K562 (cell line): ENCODE measurements around the gene TMEM181. TPM values are rescaled to one million over a fixed set of nuclear protein-coding genes. Genes with fewer than 3 reads are reported as not detected.

Experiments used
- FOXA3 ChIP-seq, 2 experiments: fragments of 450-650 bp in 1 of 2; sonication (generic) in 1 of 2; formaldehyde crosslinking; IDR thresholded peaks in 1 of 2; conservative IDR thresholded peaks in 1 of 2; 2 replicates each; pipeline versions ENCODE4 v1.4.0 to v1.8.0; 2020 to 2022; ENCODE audit warnings: mild to moderate bottlenecking in 2 of 2, missing genetic modification reagents in 1 of 2
- HNRNPH1 ChIP-seq: fragments of 200-400 bp; formaldehyde crosslinking; optimal IDR thresholded peaks from 2 replicates; pipeline ENCODE3; 2017; ENCODE audit warnings: low read depth, mild to moderate bottlenecking, low read length, moderate library complexity
- HNRNPL ChIP-seq: fragments of 200-400 bp; formaldehyde crosslinking; IDR thresholded peaks from 2 replicates; pipeline ENCODE4 v1.6.1; 2017; ENCODE audit warnings: low read depth, mild to moderate bottlenecking, low read length
- ZC3H4 ChIP-seq: sonication (generic); formaldehyde crosslinking; IDR thresholded peaks from 2 replicates; pipeline ENCODE4 v1.9.0; 2021; ENCODE audit warnings: missing genetic modification reagents, borderline replicate concordance
- ZFP36 ChIP-seq: fragments of 150-350 bp; IDR thresholded peaks from 2 replicates; pipeline ENCODE4 v1.6.1; 2018; ENCODE audit warnings: low read length, low read depth; ENCODE audit not compliant: partially characterized antibody
- ZFX ChIP-seq: sonication (generic); formaldehyde crosslinking; IDR thresholded peaks from 2 replicates; pipeline ENCODE4 v1.8.0; 2022; ENCODE audit warnings: mild to moderate bottlenecking, missing genetic modification reagents, moderate library complexity
- polyA plus RNA-seq, 8 experiments: library from polyadenylated mRNA; depleted of rRNA in 4 of 8; stranded (reverse) in 5 of 8; unstranded in 3 of 8; fragments of >200 nt; fragmentation: Nextera tagmentation in 2 of 8; fragmentation: Illumina TruSeq in 1 of 8; extraction: Ambion mirVana in 2 of 8; extraction: Trizol in 1 of 8; gene quantifications; 2 replicates each; pipeline versions ENCODE4 v1.2.1 to v1.2.3, GENCODE V29; 2011 to 2014; ENCODE audit warnings: inconsistent platforms in 1 of 8, missing spikeins in 1 of 8
- total RNA-seq, 7 experiments: library from RNA; depleted of rRNA in 6 of 7; stranded (reverse); fragments of >200 nt in 6 of 7; fragmentation: Illumina TruSeq in 2 of 7; extraction: Trizol in 2 of 7; gene quantifications; 2 replicates each; pipeline versions ENCODE4 v1.2.1 to v1.2.3, GENCODE V29; 2011 to 2021; ENCODE audit warnings: low replicate concordance in 1 of 7
- TF ChIP-seq, protein P1 (sequence below), 2 experiments: fragments of 450-650 bp; formaldehyde crosslinking in 1 of 2; IDR thresholded peaks; 2 replicates each; pipeline versions ENCODE4 v1.4.0 to v1.6.1; 2014 to 2020; ENCODE audit warnings: mild to moderate bottlenecking in 2 of 2, borderline replicate concordance in 1 of 2, low read depth in 1 of 2
- TF ChIP-seq, protein P2 (sequence below): sonication (generic); formaldehyde crosslinking; IDR thresholded peaks from 2 replicates; pipeline ENCODE4 v1.4.0; 2020; ENCODE audit warnings: mild to moderate bottlenecking, missing genetic modification reagents
- TF ChIP-seq, protein P3 (sequence below): fragments of 450-650 bp; IDR thresholded peaks from 2 replicates; pipeline ENCODE4 v1.6.1; 2016; ENCODE audit warnings: antibody characterized with exemption

TMEM181 gene
- total and polyA plus RNA-seq, 9 of the 15 experiments (the other 6 are each of a cell fraction or from before 2014, with no cell fraction given), result 5.6 to 27.2 (median 19.9) TPM

DNA sequence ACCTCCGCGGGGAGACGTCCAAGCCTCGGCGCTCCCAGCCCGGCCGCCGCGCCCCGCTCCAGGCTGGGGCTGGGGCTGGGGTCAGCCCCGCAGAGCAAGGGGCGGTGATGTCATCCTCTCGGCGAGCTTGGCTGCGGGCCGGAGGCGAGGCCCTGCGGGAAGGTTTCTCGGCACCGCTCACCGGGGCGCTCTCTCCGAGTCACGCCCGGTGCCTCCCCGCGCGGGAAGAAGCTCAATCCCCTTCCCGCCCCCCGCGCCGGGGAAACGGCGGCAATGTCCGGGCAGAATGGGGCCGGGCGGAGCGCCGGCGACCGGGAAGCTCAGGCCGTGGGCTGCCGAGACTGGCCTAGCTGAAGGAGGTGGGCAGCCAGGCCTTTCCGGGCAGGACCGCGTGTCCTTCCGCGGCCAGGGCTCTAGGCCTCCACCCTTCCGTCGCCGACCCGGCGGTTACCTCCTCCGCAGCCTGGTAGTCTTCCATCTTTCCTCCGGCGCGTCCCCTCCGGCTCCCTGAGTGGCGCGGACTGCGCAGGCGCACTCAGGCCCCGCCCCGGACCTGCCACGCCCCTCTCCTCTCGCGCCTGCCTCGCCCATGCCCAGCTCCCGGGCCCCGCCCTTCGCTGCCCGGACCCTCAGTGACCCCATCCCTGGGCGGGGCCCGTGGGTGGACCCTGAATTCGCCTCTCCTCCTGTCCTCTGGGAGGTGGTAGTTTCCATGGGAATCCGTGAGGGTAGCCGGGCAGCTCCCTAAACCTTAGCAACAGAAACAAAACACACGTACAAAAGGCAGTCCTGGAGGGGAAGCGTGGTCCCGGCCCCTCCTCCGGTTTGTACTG, 84.6 kb downstream of the TMEM181 start, which contains the start of gene DYNLT1 (continued):
- TF ChIP-seq, protein P1, sequence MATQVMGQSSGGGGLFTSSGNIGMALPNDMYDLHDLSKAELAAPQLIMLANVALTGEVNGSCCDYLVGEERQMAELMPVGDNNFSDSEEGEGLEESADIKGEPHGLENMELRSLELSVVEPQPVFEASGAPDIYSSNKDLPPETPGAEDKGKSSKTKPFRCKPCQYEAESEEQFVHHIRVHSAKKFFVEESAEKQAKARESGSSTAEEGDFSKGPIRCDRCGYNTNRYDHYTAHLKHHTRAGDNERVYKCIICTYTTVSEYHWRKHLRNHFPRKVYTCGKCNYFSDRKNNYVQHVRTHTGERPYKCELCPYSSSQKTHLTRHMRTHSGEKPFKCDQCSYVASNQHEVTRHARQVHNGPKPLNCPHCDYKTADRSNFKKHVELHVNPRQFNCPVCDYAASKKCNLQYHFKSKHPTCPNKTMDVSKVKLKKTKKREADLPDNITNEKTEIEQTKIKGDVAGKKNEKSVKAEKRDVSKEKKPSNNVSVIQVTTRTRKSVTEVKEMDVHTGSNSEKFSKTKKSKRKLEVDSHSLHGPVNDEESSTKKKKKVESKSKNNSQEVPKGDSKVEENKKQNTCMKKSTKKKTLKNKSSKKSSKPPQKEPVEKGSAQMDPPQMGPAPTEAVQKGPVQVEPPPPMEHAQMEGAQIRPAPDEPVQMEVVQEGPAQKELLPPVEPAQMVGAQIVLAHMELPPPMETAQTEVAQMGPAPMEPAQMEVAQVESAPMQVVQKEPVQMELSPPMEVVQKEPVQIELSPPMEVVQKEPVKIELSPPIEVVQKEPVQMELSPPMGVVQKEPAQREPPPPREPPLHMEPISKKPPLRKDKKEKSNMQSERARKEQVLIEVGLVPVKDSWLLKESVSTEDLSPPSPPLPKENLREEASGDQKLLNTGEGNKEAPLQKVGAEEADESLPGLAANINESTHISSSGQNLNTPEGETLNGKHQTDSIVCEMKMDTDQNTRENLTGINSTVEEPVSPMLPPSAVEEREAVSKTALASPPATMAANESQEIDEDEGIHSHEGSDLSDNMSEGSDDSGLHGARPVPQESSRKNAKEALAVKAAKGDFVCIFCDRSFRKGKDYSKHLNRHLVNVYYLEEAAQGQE (IDR thresholded peaks at IDR 0.05; ENCODE audit: borderline replicate concordance), result 0 out of 2 replicates have a peak, but pooled peaks have one; percentile 27
- TF ChIP-seq, protein P1 (CRISPR knock-in tag; IDR thresholded peaks at IDR 0.05; ENCODE audit: low read depth), result peak; percentile 86
- TF ChIP-seq ZC3H4 (CRISPR knock-in tag) (peak; percentile 93; the same call in 1 of the 2 replicates), HNRNPL (peak; percentile 76; the same call in 1 of the 2 replicates), ZFP36 (peak; percentile 28), ZFX (CRISPR knock-in tag) (peak; percentile 99), HNRNPH1 (no peak), FOXA3 (CRISPR knock-in tag; conservative IDR thresholded peaks at IDR 0.05 in 1 of 2, IDR thresholded peaks at IDR 0.05 in 1 of 2) (peak in 1 of 2 experiments; percentile 56; a peak in 1 of 4 replicates)
- TF ChIP-seq, protein P2, sequence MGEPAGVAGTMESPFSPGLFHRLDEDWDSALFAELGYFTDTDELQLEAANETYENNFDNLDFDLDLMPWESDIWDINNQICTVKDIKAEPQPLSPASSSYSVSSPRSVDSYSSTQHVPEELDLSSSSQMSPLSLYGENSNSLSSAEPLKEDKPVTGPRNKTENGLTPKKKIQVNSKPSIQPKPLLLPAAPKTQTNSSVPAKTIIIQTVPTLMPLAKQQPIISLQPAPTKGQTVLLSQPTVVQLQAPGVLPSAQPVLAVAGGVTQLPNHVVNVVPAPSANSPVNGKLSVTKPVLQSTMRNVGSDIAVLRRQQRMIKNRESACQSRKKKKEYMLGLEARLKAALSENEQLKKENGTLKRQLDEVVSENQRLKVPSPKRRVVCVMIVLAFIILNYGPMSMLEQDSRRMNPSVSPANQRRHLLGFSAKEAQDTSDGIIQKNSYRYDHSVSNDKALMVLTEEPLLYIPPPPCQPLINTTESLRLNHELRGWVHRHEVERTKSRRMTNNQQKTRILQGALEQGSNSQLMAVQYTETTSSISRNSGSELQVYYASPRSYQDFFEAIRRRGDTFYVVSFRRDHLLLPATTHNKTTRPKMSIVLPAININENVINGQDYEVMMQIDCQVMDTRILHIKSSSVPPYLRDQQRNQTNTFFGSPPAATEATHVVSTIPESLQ (CRISPR knock-in tag), result 0 out of 2 replicates have a peak, but pooled peaks have one; percentile 92
- TF ChIP-seq, protein P3, sequence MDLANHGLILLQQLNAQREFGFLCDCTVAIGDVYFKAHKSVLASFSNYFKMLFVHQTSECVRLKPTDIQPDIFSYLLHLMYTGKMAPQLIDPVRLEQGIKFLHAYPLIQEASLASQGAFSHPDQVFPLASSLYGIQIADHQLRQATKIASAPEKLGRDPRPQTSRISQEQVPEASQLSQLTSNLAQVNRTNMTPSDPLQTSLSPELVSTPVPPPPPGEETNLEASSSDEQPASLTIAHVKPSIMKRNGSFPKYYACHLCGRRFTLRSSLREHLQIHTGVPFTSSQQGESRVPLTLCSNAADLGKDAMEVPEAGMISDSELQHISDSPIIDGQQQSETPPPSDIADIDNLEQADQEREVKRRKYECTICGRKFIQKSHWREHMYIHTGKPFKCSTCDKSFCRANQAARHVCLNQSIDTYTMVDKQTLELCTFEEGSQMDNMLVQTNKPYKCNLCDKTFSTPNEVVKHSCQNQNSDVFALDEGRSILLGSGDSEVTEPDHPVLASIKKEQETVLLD, result peak; percentile 73
